C1 segment of cervical spinal cord (tissue), 14 donors: Measurements from ENCODE around the gene GATC.
"Not testable (repeated sequence)": the region's sequence is repeated elsewhere in the genome, so short reads cannot be mapped to it uniquely, and the experiment has no call there.

Experiments used
- DNase-seq, 14 donors: peaks; one replicate each; lab custom pipeline; 2025; lab: John Stamatoyannopoulos, UW

The GATC gene

DNA sequence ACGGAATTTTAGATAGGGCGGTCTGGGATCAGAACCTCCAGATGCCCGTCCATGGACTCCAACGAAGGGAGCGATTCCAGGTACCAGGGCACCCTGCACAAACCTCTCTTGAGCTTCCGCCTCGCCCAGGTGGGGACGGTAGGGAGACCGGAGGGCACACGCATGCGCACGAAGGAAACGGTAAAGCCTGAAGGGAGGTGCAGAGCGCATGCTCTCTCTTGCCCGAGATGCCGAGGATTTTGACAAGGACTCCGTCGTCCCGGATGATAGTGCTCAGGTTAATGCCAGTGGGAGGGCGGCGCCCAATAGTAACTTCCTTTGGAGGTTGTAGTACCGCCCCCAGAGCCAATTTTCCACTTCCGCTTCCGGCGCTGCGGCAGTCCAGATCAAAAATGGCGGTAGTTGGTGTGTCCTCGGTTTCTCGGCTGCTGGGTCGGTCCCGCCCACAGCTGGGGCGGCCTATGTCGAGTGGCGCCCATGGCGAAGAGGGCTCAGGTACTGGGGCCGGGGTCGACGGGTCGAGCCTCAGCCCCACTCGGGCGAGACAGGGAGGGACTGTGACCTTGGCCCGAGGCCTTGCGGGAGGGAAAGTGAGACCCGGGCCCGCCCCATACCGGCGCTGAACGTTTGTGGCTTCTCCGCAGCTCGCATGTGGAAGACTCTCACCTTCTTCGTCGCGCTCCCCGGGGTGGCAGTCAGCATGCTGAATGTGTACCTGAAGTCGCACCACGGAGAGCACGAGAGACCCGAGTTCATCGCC is 8.3 kb upstream of the GATC start, which contains the start of gene COX6A1:
TSS of gene COX6A1 (plus strand) at position 379 of the 760 bp plus-strand sequence. CDS start at position 393, 14 bp downstream.
- DNase-seq = peak; percentile 59 to 98 (median 86)

- no peak for DNase-seq
Observed at GRCh38 chr12:120438495-120439198, 7.6 kb upstream of the GATC start.

DNA sequence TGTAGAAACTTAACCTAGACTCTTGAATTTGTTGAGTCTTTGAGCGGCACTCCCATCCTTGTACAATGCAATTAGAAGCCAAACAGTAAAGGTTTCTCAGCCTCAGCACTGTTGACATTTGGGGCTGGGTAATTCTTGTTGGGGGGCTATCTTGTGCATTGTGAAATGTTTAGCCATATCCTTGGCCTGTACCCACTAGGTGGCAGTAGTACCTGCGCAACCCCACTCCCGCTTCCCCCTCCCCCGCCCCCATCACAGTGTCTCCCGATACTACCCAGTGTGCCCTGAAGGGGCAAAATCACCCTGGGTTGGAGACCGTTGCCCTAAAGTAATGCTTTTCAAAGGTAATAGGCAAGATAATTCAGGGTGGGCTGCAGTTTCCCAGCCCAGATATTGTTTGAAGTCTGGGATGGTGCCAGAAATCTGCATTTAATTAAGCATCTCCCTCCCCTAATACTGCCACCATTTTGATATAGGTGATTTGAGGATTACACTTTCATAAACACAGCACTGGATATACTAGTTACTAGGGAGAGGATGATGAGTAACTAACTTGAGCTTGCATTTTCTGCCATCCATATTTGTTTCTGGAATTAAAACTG is 6.5 kb upstream of the GATC start:
- DNase-seq = peak in 6 of 14 donors; percentile 1 to 27 (median 12)

GRCh38 chr12:120444676-120445075 is 1.6 kb upstream of the GATC start:
- no peak for DNase-seq

GRCh38 chr12:120446844-120447178 is 567 bp downstream of the GATC start:
- not testable (repeated sequence) for DNase-seq

DNA sequence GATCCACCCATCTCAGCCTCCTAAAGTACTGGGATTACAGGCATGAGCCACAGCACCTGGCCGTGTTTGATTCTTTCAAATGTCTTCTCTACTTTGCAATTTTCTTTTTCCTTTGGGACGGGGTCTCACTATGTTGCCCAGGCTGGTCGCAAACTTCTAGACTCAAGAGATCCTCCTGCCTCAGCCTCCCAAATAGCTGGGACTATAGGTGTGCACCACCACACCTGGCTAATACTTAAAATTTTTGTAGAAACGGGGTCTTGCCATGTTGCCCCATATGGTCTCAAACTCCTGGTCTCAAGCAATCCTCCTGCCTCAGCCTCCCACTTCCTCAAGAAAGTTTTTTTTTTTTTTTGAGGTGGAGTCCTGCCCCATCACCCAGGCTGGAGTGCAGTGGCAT is 1.7 kb downstream of the GATC start:
- no peak for DNase-seq

DNA sequence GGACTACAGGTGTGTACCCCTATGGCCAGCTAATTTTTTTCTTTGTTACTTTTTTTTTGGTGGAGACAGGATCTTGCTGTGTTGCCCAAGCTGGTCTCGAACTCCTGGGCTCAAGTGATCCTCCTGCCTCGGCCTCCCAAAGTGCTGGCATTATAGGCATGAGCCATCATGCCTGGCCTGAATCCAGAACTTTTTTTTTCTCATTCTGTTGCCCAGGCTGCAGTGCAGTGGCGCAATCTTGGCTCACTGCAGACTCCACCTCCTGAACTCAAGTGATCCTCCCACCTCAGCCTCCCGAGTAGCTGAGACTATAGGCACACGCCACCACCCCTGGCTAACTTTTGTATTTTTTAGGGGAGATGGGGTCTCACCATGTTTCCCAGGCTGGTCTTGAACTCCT is 6.3 kb downstream of the GATC start:
- not testable (repeated sequence) for DNase-seq

DNA sequence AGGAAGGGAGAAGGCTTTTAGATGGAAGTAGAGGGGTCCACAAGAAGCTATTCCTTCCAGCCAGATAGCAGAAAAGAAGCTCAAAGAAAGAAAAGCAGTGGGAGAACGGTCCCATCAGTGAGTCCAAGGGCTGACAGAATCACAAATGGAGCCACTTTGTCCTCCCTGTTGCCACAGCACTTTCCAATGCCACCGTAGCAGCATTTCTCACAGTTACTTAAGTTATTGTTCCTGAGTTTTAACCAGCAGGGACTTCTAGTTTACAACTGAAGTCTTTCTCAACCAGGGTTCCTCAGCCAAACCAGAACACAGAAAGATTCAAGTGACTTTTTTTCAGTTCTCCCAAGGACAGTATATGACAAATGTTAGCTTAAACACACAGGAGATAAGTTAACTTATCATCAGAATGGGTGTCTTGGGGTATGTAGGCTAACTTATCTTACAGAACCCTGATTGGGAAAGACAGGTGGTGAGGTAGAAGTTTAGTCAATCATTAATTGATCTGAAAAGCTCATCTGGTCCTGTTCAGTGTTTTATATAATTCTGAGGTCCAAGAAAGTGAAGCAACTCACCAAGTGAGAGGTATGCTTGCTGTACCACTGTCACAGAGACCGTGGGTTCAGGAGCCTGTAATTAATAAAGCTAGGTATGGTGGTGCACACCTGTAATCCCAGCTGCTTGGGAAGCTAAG is 7.0 kb downstream of the GATC start:
- no peak for DNase-seq

DNA sequence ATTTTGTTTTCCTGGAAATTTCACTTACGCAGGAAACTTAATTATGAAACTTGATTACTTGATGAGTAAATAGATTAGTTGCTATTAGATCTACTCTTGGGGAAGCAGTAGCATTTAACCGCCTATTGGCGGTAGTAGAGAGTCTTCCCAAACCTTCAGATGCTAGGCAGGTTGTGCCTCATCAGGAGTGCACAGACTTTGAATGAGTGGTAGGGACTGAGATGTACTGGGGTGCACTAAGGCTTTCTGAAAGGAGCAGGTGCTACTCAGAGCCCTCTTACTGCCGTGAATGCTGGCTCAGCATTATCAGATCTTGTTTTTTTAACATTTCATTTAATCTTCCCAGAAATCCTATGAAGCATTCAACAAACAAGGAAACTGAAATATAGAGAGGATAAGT is 7.7 kb downstream of the GATC start:
- DNase-seq = no peak

DNA sequence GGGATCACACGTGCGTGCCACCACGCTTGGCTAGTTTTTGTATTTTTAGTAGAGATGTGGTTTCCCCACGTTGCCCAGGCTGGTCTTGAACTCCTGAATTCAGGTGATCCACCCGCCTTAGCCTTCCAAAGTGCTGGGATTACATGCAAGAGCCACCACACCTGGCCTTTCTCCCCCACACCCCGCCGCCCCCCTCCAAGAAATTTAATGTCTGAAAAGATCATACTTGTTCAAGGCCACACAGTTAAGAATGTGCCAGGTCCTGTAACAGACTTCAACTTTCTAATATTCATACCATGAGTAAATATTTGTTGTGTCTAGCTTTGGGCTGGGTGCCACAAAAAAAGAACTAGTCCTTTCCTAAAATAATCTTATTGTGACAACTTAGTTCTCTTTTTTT is 9.1 kb downstream of the GATC start:
- no peak for DNase-seq

GRCh38 chr12:120457133-120457532 is 10.9 kb downstream of the GATC start:
- DNase-seq = no peak

- DNase-seq = no peak
Observed at GRCh38 chr12:120460157-120460556, 13.9 kb downstream of the GATC start.

DNA sequence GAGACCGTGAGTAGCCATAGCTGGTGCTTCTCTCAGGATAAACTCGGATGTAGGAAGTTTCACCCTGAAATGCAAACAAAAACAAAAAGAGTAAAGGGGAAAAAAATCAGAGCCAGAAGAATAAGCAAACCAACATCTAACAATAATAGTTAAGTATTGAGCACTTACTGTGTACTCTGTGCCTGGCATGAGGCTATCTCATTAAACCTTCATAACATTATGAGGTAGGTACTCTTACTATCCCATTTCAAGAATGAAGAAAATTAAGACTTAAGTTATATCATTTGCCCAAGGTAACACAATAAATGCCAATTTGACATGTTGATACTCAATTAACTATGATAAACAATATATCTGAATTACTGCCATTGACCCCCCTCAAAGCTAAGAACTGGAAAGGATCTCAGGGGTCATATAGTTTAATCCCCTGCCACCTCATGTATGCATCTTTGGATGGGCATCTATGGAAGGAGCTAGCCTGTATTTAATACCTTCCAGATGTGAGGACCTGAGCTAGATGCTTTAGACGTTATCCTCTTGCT is 15.9 kb downstream of the GATC start:
- no peak for DNase-seq

- DNase-seq = no peak
Observed at GRCh38 chr12:120463712-120464111, 17.5 kb downstream of the GATC start.

GRCh38 chr12:120465756-120466155 is 19.5 kb downstream of the GATC start:
- DNase-seq = no peak

GRCh38 chr12:120466560-120467315 is 20.5 kb downstream of the GATC start:
- peak in 1 of 14 donors; percentile 10 for DNase-seq

GRCh38 chr12:120467439-120467838 is 21.2 kb downstream of the GATC start:
- DNase-seq = no peak

GRCh38 chr12:120468325-120468820 is 22.1 kb downstream of the GATC start:
- DNase-seq = peak in 5 of 14 donors; percentile 18 to 59 (median 34)

GRCh38 chr12:120468821-120469449 is 22.7 kb downstream of the GATC start:
- DNase-seq = peak in 11 of 14 donors; percentile 33 to 82 (median 51)

- peak; percentile 60 to 98 (median 92) for DNase-seq
Observed at GRCh38 chr12:120469450-120470149, 23.4 kb downstream of the GATC start, which contains the start of gene SRSF9. Gene SRSF9 (minus strand): TSS chr12:120469748. CDS start chr12:120469609, 139 bp downstream.
